H1 (cell line): ENCODE measurements around the gene SMAD7. TPM values are rescaled to one million over a fixed set of nuclear protein-coding genes. Genes with fewer than 3 reads are reported as not detected.
A peak's percentile ranks its signal among the peaks of the same experiment; 100 is the strongest.

Source experiments
- CEBPB ChIP-seq: IDR thresholded peaks from 2 replicates; pipeline ENCODE4 v1.6.1; 2012; ENCODE audit warnings: low read depth, low read length
- EP300 ChIP-seq, 2 experiments: IDR thresholded peaks; 1 replicate in 1 of 2; 2 replicates in 1 of 2; pipeline ENCODE4 v1.6.1; 2011 to 2012; ENCODE audit warnings: low read depth in 2 of 2, low read length in 2 of 2, mild to moderate bottlenecking in 2 of 2, borderline replicate concordance in 1 of 2, inconsistent platforms in 1 of 2, moderate library complexity in 1 of 2
- GABPA ChIP-seq: IDR thresholded peaks from 2 replicates; pipeline ENCODE4 v1.6.1; 2011; ENCODE audit warnings: mild to moderate bottlenecking, low read length, moderate library complexity, borderline replicate concordance; ENCODE audit not compliant: insufficient read depth
- HDAC6 ChIP-seq: IDR thresholded peaks from one replicate; pipeline ENCODE4 v1.7.1; 2012; ENCODE audit warnings: low read depth, mild to moderate bottlenecking, inconsistent platforms, low read length, moderate library complexity
- JUND ChIP-seq: IDR thresholded peaks from 2 replicates; pipeline ENCODE4 v1.6.1; 2011; ENCODE audit warnings: mild to moderate bottlenecking, improper control_type of control experiment, low read length
- SIN3A ChIP-seq, 2 experiments: IDR thresholded peaks in 1 of 2; conservative IDR thresholded peaks in 1 of 2; 2 replicates each; pipeline ENCODE4 v1.6.1; 2011 to 2012; ENCODE audit warnings: low read length in 2 of 2, improper control_type of control experiment in 1 of 2, low read depth in 1 of 2, mild to moderate bottlenecking in 1 of 2
- SP4 ChIP-seq: IDR thresholded peaks from 2 replicates; pipeline ENCODE4 v1.6.1; 2012; ENCODE audit warnings: low read length, inconsistent platforms
- TEAD4 ChIP-seq: IDR thresholded peaks from 2 replicates; pipeline ENCODE4 v1.6.1; 2012; ENCODE audit warnings: low read depth, low read length, inconsistent platforms, mixed read lengths
- USF2 ChIP-seq: IDR thresholded peaks from 2 replicates; pipeline ENCODE4 v1.6.1; 2011; ENCODE audit warnings: low read length, improper control_type of control experiment
- ZNF274 ChIP-seq: IDR thresholded peaks from 2 replicates; pipeline ENCODE4 v1.7.0; 2012; ENCODE audit warnings: low read length, borderline replicate concordance; ENCODE audit errors: extremely low read depth
- polyA plus RNA-seq, 7 experiments: library from polyadenylated mRNA; depleted of rRNA in 3 of 7; stranded (reverse) in 5 of 7; unstranded in 2 of 7; fragments of >200 nt in 5 of 7; fragments of 200-250 nt in 2 of 7; gene quantifications; 1 replicate in 5 of 7; 2 replicates in 1 of 7; 4 replicates in 1 of 7; pipeline versions ENCODE4 v1.2.1 to v1.2.3, GENCODE V29; 2011 to 2013; ENCODE audit warnings: missing spikeins in 2 of 7, mixed read lengths in 2 of 7
- total RNA-seq: library from RNA; stranded (reverse); fragmentation: NEBNext Ultra II Directional; extraction: Animal tissue kit (Norgen Biotek cat#: 25700); gene quantifications from 2 replicates; pipeline ENCODE4 v1.2.1, GENCODE V29; 2021

SMAD7 gene
- total and polyA plus RNA-seq, 2 of the 8 experiments (the other 6 are each of a cell fraction or from before 2014, with no cell fraction given): 6.5 to 15.5 TPM

DNA sequence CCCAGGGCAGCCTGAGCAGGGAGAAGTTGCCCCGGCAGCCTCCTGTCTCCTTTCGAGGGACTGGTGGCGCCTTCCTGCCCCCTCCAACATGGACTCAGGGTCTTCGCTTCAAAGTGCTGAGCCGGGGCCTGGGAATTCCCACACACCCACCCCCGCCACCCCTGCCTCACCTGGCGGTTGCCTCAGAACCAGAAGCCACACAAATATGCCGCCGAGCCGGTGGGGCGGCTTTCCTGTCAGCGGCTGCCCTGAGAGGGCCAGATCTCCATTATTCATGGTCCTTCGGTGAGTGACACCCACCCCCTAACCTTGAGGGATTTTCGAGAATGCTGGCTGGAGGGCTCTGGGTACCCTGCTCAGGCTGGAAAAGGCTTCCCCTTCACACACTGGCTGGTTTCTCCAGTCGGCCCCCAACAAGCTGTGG, 71.7 kb downstream of the SMAD7 start (continued):
- TF ChIP-seq SIN3A (conservative IDR thresholded peaks at IDR 0.05 in 1 of 2, IDR thresholded peaks at IDR 0.05 in 1 of 2; ENCODE audit: low read depth in 1 of 2, low read length in 2 of 2) (no peak), USF2 (no peak), TEAD4 (0 out of 2 replicates have a peak, but pooled peaks have one; percentile 44), CEBPB (no peak), JUND (no peak), HDAC6 (no peak), EP300 (IDR thresholded peaks at IDR 0.05; ENCODE audit: borderline replicate concordance in 1 of 2, low read depth in 2 of 2, low read length in 2 of 2) (0 out of 3 replicates have a peak, but pooled peaks of 1 of the 2 experiments have one; percentile 31), GABPA (no peak), ZNF274 (no peak), SP4 (no peak)
